GM19438 (cell line): Measurements from ENCODE around the gene CEP131.

Source experiments
- ATAC-seq: cut with Tn5 transposase; IDR thresholded peaks from one replicate; pipeline ENCODE4 v1.9.1; 2021; ENCODE audit warnings: low read depth; ENCODE audit not compliant: unreplicated experiment

The CEP131 gene

DNA sequence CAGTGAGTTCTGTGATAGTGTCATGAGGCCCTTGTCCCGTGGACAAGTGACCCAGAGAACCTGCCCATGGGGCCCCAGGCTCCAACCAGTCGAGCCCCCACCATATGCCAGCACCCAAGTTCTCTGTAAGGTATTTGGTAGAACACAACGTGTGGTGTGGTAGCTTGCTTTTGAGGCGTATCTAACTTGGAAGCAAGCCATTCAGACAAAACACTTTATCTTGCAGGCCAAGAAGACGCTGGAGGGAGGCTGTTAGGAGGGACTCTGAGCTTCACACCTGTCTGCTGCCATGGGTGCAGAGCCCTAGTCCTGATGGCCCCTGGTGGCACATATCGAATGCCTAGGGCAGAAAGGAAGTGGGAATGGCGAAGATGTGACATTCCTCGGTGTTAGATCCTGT is 18.0 kb upstream of the CEP131 start:
- ATAC-seq, result no peak

DNA sequence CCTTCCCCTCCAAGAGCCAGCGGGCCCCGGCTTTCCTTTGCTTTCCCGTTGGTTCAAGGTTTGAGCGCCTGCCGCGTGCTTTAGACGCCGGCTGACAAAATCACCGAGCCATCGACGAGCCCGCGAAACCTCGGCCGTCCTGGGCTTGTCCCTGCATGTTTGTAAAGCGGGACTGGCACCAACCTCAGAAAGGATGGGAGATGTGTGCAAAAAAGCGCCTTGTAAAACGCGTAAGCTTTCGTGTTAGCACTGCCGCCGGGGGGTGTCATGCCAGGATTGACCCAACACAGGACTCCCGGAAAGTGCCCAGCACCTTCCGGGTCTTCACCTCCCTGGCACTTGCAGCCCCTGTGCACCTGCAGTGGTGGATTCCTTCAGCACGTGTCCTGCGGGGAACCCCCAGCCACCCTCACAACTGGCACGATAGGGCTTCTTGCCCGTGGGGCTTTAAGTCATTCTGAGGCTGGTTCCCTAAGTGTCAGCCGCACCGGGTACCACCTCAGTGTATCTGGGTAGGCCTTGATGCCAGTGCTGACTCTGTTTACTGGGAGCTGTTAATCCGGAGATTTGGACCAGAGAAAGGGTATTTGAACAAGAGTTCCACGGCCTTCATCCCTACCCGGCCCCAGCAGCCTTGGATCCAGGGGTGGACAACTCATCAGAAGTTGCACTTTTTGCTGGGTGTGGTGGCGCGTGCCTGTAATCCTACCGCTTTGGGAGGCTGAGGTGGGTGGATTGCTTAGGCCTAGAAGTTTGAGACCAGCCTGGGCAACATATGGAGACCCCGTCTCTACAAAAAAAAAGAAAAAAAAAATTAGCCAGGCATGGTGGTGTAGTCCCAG is 17.2 kb upstream of the CEP131 start:
- no peak for ATAC-seq

DNA sequence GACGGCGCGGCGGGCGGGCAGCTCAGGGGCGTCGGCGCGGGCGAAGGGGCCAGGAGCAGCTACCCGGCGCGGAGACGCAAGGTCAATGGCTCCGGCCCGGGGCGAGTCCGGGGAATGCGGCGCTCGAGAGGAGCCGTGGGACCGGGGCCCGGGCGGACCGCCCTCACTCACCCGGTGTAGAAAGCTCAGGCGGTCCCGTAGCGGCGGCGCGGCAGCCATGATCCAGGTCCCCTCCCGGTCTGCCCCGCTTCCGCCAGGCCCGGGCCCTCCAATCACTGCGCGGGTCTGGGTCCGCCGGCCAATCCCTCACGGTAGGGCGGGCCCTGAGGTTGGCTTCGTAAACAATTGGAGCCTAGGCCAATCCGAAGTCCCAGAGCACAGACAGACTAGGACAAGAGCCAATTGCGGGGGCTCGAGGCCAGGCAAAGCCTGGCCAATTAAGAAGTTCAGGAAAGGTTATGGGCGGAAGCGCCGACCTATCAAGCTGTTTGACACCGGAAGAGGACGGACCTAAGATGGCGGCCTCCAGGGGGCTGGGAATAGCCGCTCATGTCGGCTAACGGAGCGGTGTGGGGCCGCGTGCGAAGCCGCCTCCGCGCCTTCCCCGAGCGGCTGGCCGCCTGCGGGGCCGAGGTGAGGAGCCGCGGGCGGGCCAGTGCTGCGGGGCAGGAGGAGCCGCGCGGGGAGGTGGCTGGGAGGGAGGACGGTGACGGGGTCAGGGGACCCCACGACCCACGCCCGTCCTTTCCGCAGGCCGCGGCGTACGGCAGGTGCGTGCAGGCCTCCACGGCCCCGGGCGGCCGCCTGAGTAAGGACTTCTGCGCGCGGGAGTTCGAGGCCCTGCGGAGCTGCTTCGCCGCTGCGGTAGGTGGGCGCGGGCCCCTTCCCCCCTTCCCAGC is 16.3 kb upstream of the CEP131 start, which contains the start of the genes NDUFAF8 and TEPSIN:
Gene NDUFAF8 (plus strand): TSS at position 504 of the 899 bp plus-strand sequence. CDS start 46 bp downstream, at position 550.
Gene TEPSIN (minus strand): TSS at position 241 of the 899 bp plus-strand sequence. CDS start 22 bp downstream, at position 219.
- peak; percentile 92 for ATAC-seq

DNA sequence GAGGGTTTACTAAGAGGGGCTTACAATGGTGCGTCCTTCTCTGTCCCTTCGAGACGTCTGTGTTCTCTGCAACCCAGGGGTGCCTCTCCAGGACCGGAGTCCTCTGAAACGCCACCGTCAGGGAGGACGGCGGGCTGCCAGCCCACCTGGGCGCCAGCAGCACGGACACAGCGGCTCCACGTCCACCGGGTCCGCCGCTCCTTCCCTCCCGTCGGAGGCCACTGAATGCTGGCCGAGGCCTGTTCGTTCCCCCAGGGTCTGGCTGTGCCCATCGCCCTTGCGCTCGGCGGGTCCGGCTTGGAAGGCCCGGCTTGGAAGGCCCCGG is 15.7 kb upstream of the CEP131 start:
- ATAC-seq, result no peak

DNA sequence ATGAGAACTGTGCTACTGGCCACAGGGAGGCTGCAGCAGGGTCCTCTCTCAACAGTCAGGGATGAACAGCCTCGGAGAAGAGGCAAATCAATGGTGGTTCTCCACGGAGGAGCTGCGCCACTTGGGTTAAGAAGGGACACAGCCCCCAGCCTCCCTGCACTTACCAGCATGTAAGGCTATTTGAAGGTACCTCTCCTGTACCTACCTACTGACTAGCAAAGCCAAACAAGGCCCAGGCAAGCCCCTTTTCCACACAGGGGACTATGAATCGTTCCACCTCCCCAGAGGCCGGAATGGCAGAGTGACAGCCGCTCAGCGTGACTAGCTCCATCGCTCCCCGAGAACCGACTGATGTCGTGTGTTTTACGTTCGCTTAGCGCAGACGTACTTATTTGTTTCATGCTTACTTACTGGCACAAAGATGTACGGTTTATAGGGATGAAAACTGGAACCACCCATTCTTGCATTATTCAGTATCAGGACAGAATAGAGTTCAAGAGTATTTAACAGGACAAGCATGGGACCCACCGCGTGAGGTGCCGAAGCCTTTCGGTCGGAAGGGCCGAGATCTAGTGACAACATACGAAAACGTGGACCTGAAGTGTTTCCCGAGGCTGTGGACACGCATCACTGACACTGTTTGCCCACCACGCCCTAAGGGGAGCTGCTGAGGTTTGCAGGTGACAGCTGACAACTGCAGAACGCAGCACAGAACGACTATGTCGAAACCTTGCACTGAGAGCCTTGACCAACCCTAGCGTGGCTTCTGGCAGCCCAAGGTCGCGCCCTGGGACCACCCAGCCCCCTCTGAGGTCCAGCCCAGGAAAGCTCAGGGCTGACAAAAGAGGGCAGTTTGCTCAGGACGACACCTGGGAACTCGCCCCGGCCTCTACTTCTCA is 15.1 kb upstream of the CEP131 start:
- ATAC-seq, result no peak

DNA sequence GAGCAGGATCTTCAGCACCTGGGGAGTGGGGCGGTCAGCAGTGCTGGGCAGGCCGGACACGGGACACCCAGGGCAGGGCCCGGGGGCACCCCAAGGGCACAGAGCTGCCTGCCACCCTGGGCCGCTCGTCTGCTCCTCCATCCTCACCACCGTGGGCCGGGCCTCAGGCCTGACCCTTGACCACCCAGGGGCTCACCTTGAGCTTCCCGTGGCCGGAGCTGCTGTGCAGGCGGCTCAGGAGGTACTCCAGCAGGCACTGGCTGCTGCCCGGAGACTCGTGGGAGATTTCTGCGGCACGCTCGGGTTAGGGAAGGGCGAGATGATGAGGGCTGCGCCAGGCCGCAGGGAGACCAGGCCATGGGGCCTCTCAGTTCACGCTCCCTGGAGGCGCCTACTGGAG is 14.0 kb upstream of the CEP131 start:
- no peak for ATAC-seq

DNA sequence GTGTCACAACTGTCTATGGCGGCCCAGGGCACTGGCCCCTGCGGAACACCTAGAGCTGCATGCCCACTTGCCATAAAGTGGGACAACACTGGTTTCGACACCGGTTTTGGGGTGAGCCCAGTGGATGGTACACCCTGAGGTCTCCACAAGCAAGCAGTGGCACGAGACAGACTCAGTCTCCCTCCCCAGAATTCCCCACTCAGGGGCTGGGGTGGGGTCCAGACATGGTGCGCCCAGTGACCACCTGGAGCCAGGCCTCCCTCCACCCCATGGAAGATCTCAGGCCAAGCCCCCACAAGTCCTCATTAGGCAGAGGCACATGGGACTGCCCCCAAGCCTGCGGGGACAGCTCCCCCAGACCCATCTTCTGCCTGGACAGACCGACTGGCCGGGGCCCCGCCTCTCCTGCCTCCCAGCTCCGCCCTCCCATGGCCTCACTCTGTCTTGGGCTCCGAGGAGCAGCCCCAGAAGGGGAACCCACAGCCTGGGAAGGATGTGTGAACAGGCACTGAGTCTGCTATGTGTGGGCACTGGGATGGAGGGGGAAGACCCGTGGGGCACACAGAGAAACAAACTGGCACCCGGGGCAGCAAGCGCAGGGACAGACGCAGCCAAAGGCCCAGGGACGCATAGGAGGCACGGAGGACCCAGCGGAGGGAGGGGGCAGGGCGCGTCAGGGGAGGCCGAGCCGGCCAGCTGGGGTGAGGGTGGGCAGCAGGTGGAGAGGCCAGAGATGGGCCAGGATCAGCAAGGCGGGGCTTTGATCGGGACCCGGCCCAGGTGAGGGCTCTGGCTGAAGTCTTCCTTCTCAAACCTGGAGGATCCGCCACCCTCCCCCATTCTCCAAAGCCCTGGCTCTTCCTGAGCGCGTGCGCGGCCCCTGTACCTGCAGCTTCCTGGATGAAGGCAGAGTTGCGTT is 13.3 kb upstream of the CEP131 start:
- ATAC-seq, result no peak

DNA sequence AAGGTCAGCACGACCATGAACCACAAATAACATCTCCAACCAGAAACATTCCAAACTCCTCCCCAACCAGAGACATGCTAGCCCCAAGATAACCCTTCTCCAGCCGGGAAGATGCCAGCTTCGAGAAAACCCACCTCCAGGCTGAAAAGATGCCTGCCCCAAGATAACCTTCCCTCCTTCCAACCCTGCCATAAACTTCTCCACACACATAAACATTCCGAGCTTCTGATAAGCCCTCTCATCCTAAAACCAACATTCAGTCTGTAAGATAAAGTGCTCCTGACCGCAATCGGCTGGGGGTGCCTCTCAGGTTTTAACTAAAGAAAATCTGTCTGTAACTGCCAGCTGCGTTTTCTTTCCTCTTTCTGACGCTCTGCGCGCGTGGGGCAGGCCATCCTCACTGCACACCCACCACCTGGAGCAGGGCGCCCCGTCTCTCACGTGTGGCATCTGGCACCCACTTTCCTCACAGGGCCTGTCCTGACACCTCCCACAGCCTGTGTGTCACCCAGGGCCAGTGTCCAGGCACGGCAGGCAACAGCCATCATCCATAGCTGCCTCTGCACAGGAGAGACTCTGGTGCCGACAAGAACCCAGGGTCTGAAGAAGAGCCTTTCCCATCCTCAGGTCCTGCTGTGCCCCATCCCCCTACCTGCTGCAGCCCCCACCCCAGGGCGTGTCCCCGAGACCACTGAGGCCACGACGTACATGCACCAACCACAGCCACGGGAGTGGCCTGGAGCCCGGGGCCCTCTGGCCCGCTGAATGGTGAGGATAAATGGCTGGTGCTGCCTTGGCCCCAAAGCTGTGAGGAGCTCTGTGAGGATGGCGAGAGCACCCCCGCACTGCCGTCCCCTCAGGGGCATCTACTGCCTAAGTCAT is 12.4 kb upstream of the CEP131 start:
- no peak for ATAC-seq

DNA sequence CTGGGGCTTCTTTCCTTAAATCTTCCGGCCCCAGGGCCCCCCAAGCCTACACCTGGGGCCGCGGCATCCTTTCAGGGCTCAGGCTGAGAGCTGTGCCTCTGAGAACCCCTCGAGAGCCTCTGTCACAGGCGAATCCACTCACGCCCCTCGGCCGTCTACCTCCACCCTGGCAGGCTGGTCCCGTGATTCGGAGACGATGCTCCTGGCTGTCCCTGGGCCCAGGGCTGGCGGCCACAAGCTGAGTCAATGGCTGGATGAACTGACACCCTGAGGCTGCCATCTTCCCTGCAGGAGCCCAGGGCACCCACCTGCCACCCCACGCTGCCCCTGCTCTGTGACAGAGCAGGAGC is 11.7 kb upstream of the CEP131 start:
- no peak for ATAC-seq

DNA sequence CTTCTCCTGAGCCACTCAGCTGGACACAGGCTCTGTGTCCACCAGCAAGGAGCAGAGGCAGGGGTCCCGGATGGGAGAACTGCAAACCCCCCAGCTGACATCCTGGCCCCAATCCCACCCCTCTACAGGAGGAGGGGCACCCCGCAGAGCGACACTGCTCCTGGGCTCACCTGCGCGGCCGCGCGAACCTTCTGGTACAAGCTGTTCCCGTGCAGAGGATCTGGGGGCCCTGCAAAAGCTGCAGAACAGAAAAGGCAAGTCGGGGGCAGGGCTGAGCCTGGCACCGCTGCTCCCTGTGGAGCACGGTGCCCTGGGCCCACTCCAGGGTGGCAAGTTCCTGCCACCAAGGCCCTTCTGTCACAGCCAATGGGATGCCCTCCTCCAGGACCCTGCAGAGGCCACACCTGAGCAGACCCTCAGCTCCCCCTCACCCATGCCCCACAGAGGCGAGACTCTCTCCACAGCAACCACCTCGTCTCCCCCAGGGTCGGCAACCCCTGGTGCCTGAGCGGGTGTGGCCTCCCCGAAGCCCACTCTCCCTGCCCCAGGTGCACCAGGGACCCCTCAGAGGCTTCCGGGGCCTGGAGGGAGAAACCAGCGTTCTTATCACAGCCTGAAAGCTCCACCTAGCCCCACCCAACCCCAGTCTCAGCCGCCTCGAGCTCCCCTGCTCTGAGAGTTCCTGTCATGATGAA is 11.2 kb upstream of the CEP131 start:
- ATAC-seq, result no peak

DNA sequence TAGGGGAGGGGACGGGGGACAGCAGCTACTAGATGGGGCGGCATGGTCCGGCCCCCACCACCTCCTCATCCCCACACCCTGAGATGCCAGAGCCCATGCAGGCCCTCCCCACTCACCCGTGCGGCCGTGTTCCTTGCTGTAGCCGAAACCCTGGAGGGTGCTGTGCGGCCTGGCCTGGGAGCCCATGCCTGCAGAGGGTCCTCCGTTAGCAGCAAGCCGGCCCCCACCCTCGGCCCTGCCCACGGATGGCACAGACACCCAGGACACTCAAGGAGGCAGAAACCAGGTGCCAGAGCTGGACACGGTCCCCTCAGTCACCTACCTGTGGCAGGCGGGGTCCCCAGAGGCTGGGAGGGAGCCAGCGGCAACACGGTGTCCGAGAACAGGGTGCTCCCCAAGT is 10.6 kb upstream of the CEP131 start:
- ATAC-seq, result no peak

DNA sequence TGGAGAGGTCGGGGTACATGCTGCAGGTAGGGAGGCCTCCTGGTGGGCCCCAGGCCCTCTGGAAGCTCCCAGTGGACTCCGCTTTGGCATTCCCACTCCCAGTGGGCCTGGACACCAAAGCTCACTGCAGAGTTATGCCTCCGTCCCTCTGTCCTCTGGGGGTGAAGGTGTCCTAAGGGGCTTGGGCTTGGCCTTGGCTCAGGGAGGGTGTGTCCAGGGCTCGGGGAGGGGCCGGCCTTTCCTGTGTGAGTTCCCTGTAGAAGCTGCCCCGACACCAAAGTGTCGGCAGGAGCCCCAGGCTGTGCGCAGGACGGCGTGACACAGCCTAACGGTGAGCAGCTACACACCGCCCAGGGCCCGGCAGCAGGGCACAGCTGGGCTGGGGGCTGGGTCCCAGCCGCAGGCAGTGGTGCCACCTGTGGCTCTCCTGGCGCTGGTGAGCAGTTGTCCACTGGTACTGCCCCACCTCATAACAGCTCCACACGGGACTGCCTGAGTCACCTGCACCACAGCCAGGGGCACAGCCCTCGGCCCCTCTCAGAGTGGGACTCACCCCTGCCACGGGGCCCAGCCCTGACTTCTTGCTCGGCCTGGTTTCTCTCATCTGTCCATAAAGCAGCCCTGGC is 10.0 kb upstream of the CEP131 start:
- ATAC-seq, result no peak

DNA sequence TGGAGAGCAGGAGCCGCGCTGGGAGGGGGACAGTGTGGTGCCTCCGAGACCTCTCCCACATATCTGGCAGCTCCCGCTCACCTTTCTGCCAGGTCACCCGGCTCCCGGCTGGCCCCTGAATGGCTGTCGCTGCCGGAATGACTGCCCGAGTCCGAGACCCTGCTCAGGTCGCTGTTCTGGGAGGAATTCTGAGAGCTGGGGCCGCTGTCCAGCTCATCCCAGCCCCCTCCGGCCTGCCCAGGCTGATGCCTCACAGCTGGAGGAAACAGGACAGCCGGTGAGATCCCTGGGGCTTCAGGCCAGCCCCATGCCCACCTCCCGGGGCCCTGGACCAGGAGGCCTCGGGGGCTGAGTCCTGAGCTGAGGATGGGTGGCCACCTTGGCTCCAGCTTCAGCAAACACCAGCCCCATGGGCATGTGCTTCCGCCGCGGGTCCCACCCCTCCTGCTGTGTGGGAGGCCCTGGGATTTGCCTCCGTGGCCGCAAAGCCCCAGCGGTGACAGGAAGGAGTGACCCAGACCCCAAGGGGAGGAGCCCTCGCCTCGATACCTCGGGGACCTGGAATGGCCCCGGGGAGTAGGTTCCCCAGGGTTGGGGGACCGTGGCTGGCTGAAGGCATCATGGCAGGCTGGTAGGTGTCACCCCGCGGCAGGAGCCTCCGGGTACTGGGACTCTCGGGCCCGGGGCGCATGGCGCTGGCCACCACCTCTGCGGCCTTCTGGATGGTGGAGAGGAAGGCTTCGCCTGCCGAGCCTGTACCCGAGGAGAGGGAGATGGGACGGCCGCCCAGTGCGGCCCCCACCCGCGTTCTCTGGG is 9.2 kb upstream of the CEP131 start:
- no peak for ATAC-seq

DNA sequence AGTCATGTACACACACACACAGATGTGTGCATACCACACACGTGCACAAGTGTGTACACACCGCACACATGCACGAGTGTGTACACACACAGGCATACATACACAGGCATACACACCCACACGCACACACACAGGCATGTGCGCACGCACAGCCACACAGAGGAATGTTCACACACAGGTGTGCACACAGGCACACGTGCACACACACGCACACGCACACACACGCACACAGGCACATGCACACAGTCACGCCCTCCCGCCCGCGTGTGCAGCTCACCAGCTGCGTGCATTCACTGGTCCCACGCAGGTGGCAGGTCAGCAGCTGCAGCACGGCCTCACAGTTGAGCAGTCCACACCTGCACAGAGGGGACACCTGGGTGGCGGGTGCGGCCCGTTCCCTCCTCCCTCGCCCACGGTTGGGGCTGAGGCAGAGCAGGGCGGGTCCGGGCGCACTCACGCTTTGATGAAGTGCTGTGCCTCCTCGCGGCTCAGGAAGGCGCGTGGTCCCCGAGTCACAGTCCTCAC is 8.4 kb upstream of the CEP131 start:
- ATAC-seq, result no peak

DNA sequence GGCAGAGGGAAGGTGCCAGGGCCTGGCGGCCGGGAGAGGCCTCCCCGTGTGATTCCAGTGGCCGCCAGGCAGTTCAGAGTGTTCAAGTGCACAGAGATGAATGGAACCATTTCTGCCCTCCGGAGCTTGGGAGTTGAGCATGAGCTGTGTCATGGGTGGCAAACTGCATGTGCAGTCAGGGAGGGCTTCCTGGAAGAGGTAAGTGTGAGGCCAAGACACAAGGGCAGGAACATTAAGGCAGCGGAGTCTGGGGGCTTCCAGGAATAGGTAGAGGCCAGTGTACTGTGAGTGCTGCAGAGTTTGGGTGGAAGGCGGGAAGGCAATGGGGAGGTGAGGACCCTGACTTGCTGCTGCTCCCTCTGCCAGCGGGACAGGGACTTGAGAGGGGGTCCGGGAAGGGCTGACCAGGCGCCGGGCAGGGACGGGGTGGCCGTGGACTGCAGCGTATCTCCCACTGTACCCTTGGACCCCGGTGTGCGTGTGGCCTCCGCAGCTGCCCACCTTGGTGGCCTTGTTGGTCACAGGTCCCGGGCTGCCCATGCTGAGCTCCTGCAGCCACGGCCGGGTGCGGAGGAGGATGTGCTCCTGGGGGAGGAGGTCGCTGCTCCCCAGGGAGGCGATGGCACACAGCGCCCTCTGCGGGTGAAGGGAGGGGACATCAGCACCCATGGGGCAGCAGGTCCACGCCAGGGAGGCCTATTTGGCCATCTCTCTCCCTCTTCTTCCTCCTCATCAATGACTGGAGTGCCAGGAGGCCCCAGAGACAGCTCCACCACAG is 7.5 kb upstream of the CEP131 start:
- ATAC-seq, result no peak

DNA sequence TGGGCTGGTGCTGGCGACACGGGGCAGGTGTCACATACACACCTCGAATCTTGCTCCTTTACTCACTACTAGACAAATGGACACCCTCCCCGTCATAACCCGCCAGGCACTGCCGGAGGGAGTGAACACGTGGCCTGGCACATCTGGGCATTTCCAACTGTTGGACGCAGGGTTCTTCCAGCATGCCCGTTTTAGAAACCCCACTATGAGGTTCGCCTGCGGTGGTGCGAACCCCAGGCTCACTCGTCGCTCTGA is 6.8 kb upstream of the CEP131 start:
- ATAC-seq, result no peak
